ENCODE results near the gene TTPAL.

GRCh38 chr20:44430270-44431065 is 45.2 kb upstream of the TTPAL start:
- TF ChIP-seq CTCF (conservative IDR thresholded peaks at IDR 0.05): no peak
- TF ChIP-seq ZFX (IDR thresholded peaks at IDR 0.05): no peak
